ENCODE measurements around the gene OPALIN. TPM values are rescaled to one million over a fixed set of nuclear protein-coding genes. Genes with fewer than 3 reads are reported as not detected.

Gene OPALIN
- total RNA-seq, 1 donor from 2014 or later, result not detected

DNA sequence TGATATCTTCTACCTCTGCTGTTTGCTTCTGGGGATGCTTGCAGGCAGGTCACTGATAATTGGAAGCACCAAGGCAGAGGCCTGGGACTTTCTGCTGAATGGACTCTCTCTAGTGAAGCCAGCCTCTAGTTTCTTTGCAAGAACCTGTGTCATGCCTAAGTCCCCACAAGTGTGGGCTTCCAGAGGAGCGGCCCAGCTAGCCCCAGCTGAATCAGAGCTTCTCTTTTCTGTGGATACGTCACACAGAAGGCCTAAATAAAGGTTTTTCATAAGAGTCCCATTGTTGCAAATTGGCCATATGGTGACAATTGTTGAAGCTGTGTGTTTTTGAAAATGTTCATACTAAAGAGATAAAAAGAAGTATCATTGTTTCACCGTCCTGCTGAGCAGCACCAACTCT, 6.8 kb upstream of the OPALIN start:
- Histone ChIP-seq H3K4me1 (ENCODE audit: control insufficient read depth in 3 of 3, insufficient read depth in 3 of 3, low read length in 3 of 3) (peaks cover 0 to 5% (median 3%) of the 10 kb centered on the region in 3 donors), H3K9me3 (ENCODE audit: control insufficient read depth in 3 of 3, low read length in 3 of 3) (no peaks in the 10 kb centered on the region), H3K9ac (ENCODE audit: low read depth in 1 of 3, low read length in 3 of 3) (no peak overlapping the region)

DNA sequence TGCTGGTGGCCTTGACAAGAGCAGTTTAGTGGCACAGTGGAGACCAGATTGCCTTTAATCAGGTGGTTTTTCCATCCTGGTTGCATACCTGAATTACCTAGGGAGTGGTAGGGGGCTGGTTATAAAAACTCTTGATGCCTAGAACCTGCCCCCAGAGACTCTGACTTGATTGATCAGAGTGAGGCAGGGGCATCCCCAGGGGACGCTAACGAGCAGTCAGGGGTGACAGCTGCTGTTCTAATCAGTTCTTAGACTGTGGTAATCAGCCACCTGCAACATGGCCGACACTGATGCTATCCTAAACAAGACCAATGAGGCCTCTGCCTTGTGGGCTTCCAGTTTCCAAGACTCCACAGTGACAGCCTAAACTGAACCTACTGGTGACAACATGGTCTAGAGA, 2.0 kb upstream of the OPALIN start:
- H3K36me3 ChIP-seq (ENCODE audit: control insufficient read depth in 3 of 3, insufficient read depth in 3 of 3, low read length in 3 of 3), result no peaks in the 10 kb centered on the region
- H3K9me3 ChIP-seq (ENCODE audit: control insufficient read depth in 3 of 3, low read length in 3 of 3), result no peaks in the 10 kb centered on the region
- peaks cover 0 to 8% (median 5%) of the 10 kb centered on the region in 3 donors for H3K27me3 ChIP-seq (ENCODE audit: control insufficient read depth in 3 of 3, insufficient read depth in 3 of 3, low read length in 3 of 3)
- H3K4me3 ChIP-seq (ENCODE audit: low read length in 3 of 3), result no peak overlapping the region
- no peak overlapping the region for H3K27ac ChIP-seq (ENCODE audit: low read depth, low read length)
- H3K9ac ChIP-seq (ENCODE audit: low read depth in 1 of 3, low read length in 3 of 3), result no peak overlapping the region
- no peaks in the 10 kb centered on the region for H3K4me1 ChIP-seq (ENCODE audit: control insufficient read depth in 3 of 3, insufficient read depth in 3 of 3, low read length in 3 of 3)

More for the DNA sequence above, 6.8 kb upstream of the OPALIN start:
- no peaks in the 10 kb centered on the region for H3K36me3 ChIP-seq (ENCODE audit: control insufficient read depth in 3 of 3, insufficient read depth in 3 of 3, low read length in 3 of 3)
- H3K27ac ChIP-seq (ENCODE audit: low read depth, low read length), result no peak overlapping the region
- no peak overlapping the region for H3K4me3 ChIP-seq (ENCODE audit: low read length in 3 of 3)
- peaks cover 0 to 3% (median 0%) of the 10 kb centered on the region in 3 donors for H3K27me3 ChIP-seq (ENCODE audit: control insufficient read depth in 3 of 3, insufficient read depth in 3 of 3, low read length in 3 of 3)

DNA sequence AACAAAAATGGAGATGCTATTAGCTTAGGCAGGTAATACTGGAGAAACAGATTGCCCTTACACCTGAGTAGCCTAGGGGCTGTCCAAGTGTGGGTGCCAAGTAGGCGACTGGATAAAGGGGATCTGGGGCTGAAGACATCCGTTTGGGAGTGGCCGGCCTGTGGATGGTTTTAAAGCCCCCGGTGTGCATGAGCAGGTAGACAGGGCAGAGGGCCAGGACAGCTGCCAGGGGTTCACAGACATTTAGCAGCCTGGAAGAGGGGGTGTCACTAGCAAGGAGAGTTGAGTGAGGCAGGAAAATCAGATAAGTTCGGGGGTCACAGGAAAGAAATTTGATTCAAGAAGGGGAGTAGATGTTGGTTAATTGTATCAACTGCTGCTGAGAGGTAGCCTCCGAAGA, 1.5 kb upstream of the OPALIN start:
- Histone ChIP-seq H3K9me3 (ENCODE audit: control insufficient read depth in 3 of 3, low read length in 3 of 3) (no peaks in the 10 kb centered on the region), H3K9ac (ENCODE audit: low read depth in 1 of 3, low read length in 3 of 3) (no peak overlapping the region), H3K4me3 (ENCODE audit: low read length in 3 of 3) (no peak overlapping the region), H3K4me1 (ENCODE audit: control insufficient read depth in 3 of 3, insufficient read depth in 3 of 3, low read length in 3 of 3) (no peaks in the 10 kb centered on the region), H3K27ac (ENCODE audit: low read depth, low read length) (no peak overlapping the region), H3K27me3 (ENCODE audit: control insufficient read depth in 3 of 3, insufficient read depth in 3 of 3, low read length in 3 of 3) (peaks cover 0 to 13% (median 5%) of the 10 kb centered on the region in 3 donors), H3K36me3 (ENCODE audit: control insufficient read depth in 3 of 3, insufficient read depth in 3 of 3, low read length in 3 of 3) (no peaks in the 10 kb centered on the region)

DNA sequence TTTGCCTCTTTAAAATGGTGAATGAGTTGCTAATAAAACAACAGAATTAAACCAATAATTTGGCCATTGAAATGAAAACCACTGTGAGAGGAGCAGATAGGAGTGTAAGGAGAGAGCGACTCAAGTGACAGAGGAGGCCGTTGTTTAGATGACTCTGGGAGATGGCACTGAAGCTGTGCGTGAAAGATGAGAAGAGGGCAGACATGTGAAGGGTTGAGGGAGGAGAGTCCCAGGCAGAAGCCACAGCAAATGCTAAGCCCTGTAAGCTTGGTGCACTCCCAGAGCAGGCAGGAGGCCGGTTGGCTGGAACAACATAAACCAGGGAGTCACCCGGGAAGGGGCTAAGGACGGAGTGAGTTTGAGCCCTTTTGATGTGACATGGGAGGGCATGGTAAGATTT, 814 bp upstream of the OPALIN start:
- no peak overlapping the region for H3K4me3 ChIP-seq (ENCODE audit: low read length in 3 of 3)
- H3K27me3 ChIP-seq (ENCODE audit: control insufficient read depth in 3 of 3, insufficient read depth in 3 of 3, low read length in 3 of 3), result peaks cover 0 to 14% (median 5%) of the 10 kb centered on the region in 3 donors
- H3K9ac ChIP-seq (ENCODE audit: low read depth in 1 of 3, low read length in 3 of 3), result no peak overlapping the region
- H3K9me3 ChIP-seq (ENCODE audit: control insufficient read depth in 3 of 3, low read length in 3 of 3), result no peaks in the 10 kb centered on the region
- no peaks in the 10 kb centered on the region for H3K36me3 ChIP-seq (ENCODE audit: control insufficient read depth in 3 of 3, insufficient read depth in 3 of 3, low read length in 3 of 3)
- H3K4me1 ChIP-seq (ENCODE audit: control insufficient read depth in 3 of 3, insufficient read depth in 3 of 3, low read length in 3 of 3), result no peaks in the 10 kb centered on the region
- H3K27ac ChIP-seq (ENCODE audit: low read depth, low read length), result no peak overlapping the region

DNA sequence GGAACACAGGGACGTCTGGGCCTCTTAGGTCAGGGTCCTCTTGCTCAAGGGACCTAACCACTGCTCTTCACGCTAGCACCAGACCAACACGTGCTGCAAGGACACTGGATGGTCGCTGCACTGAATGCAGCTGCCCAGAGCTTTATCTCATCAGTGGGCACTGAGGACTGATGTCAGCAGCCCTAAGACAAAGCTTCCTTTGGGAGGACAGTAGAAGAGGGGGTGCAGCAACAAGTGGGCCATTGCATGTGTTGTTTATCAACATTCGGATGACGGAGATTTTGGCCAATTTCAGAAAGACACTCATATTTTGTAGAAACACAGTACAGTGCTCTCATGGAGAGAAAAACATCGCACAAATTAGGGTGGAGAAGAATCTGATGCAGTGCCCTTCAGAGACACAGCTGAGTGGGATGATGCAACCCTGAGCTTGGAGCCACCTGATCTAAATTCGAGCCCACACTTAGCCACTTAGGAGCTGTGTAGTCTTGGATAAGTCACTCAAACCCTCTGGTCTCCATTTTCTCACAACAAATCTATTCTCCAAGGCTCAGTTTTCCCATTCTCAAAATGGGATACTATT, 1.7 kb downstream of the OPALIN start:
- H3K27ac ChIP-seq (ENCODE audit: low read depth, low read length), result no peak overlapping the region
- H3K9ac ChIP-seq (ENCODE audit: low read depth in 1 of 3, low read length in 3 of 3), result no peak overlapping the region
- no peak overlapping the region for H3K4me3 ChIP-seq (ENCODE audit: low read length in 3 of 3)
- H3K36me3 ChIP-seq (ENCODE audit: control insufficient read depth in 3 of 3, insufficient read depth in 3 of 3, low read length in 3 of 3), result no peaks in the 10 kb centered on the region
- H3K27me3 ChIP-seq (ENCODE audit: control insufficient read depth in 3 of 3, insufficient read depth in 3 of 3, low read length in 3 of 3), result peaks cover 0 to 11% (median 5%) of the 10 kb centered on the region in 3 donors
- no peaks in the 10 kb centered on the region for H3K9me3 ChIP-seq (ENCODE audit: control insufficient read depth in 3 of 3, low read length in 3 of 3)
- no peaks in the 10 kb centered on the region for H3K4me1 ChIP-seq (ENCODE audit: control insufficient read depth in 3 of 3, insufficient read depth in 3 of 3, low read length in 3 of 3)

DNA sequence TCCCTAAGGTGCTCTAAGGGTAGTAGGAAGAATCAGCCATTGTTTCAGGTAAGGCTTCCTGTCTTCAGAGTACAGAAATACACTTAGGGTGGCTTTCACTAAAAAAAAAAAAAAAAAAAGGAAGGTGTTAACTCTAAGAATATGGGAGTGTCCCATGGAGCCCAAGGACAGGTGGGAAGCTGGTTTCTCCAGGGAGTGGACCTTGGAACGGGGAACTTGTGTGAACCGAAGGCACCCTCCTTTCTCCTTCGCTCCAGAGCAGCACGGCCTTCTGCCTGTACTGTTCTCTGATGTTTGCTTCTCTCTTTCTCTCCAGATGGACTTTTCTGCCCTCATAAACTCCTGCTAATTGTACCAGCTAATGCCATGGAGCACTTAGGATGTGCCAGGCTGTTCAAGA, 6.2 kb downstream of the OPALIN start:
- Histone ChIP-seq H3K4me3 (ENCODE audit: low read length in 3 of 3) (no peak overlapping the region), H3K27me3 (ENCODE audit: control insufficient read depth in 3 of 3, insufficient read depth in 3 of 3, low read length in 3 of 3) (peaks cover 0 to 8% (median 5%) of the 10 kb centered on the region in 3 donors), H3K9ac (ENCODE audit: low read depth in 1 of 3, low read length in 3 of 3) (no peak overlapping the region), H3K9me3 (ENCODE audit: control insufficient read depth in 3 of 3, low read length in 3 of 3) (no peaks in the 10 kb centered on the region), H3K4me1 (ENCODE audit: control insufficient read depth in 3 of 3, insufficient read depth in 3 of 3, low read length in 3 of 3) (no peaks in the 10 kb centered on the region), H3K36me3 (ENCODE audit: control insufficient read depth in 3 of 3, insufficient read depth in 3 of 3, low read length in 3 of 3) (no peaks in the 10 kb centered on the region), H3K27ac (ENCODE audit: low read depth, low read length) (no peak overlapping the region)

DNA sequence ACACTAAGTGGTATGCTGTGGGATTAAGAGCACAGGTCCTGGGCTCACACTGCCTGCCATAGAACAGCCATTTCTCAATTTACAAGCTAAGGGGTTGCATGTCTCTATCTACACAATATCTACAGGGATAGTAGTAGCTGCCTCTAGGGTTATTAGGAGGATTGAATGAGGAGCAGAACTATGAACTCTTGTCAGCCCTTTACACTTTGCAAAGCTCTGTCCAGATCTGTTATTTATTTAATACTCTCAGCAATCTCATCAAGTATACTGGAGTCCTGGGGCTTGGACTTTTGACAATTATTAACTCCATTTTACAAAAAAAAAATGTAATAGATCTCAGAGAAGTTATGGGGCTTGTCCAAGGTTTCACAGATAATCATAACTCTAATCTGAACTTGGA, 6.8 kb downstream of the OPALIN start:
- Histone ChIP-seq H3K36me3 (ENCODE audit: control insufficient read depth in 3 of 3, insufficient read depth in 3 of 3, low read length in 3 of 3) (no peaks in the 10 kb centered on the region), H3K4me1 (ENCODE audit: control insufficient read depth in 3 of 3, insufficient read depth in 3 of 3, low read length in 3 of 3) (no peaks in the 10 kb centered on the region), H3K9me3 (ENCODE audit: control insufficient read depth in 3 of 3, low read length in 3 of 3) (no peaks in the 10 kb centered on the region), H3K27me3 (ENCODE audit: control insufficient read depth in 3 of 3, insufficient read depth in 3 of 3, low read length in 3 of 3) (peaks cover 0 to 8% (median 4%) of the 10 kb centered on the region in 3 donors), H3K27ac (ENCODE audit: low read depth, low read length) (no peak overlapping the region), H3K9ac (ENCODE audit: low read depth in 1 of 3, low read length in 3 of 3) (no peak overlapping the region), H3K4me3 (ENCODE audit: low read length in 3 of 3) (no peak overlapping the region)

DNA sequence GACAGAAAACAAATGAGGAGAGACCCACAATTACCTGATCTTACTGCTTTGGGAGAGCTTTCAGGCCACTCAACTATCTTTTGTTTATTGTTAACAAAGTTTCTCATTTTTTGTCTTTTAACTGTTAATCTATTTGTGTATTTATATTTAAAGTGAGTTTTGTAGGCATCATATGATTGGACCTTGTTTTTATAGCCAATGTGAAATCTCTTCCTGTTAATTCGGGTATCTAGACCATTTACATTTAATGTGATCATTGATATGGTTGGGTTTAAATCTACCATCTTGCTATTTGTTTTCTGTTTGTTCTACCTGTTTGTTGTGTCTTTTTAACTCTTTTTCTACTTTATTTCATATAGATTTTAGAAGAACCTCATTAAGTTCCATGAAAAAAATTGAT, 12.5 kb downstream of the OPALIN start:
- no peak overlapping the region for H3K9ac ChIP-seq (ENCODE audit: low read depth in 1 of 3, low read length in 3 of 3)
- H3K36me3 ChIP-seq (ENCODE audit: control insufficient read depth in 3 of 3, insufficient read depth in 3 of 3, low read length in 3 of 3), result no peaks in the 10 kb centered on the region
- peaks cover 0 to 10% (median 2%) of the 10 kb centered on the region in 3 donors for H3K9me3 ChIP-seq (ENCODE audit: control insufficient read depth in 3 of 3, low read length in 3 of 3)
- no peak overlapping the region for H3K4me3 ChIP-seq (ENCODE audit: low read length in 3 of 3)
- H3K27me3 ChIP-seq (ENCODE audit: control insufficient read depth in 3 of 3, insufficient read depth in 3 of 3, low read length in 3 of 3), result no peaks in the 10 kb centered on the region
- H3K4me1 ChIP-seq (ENCODE audit: control insufficient read depth in 3 of 3, insufficient read depth in 3 of 3, low read length in 3 of 3), result no peaks in the 10 kb centered on the region
- H3K27ac ChIP-seq (ENCODE audit: low read depth, low read length), result no peak overlapping the region

DNA sequence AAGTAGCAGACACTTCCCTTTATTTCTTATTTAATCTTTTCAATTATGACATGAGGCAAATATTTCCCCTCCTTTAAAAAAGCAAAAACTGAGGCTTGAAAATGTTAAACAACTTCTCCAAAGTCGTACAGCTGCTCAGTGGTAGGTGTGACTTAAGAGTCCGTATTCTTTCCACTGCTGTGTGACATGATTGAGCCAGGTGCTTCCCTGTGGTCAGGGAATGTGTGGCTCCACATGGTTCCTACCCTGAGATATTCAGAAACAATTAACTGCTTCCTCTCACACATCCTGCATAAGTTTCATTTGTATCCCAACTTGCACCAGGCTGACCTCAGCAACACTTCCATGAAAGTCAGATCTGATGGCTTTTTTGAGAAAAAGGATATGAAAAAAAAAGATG, 13.6 kb downstream of the OPALIN start:
- H3K9me3 ChIP-seq (ENCODE audit: control insufficient read depth in 3 of 3, low read length in 3 of 3), result peaks cover 0 to 10% (median 2%) of the 10 kb centered on the region in 3 donors
- no peaks in the 10 kb centered on the region for H3K27me3 ChIP-seq (ENCODE audit: control insufficient read depth in 3 of 3, insufficient read depth in 3 of 3, low read length in 3 of 3)
- no peak overlapping the region for H3K27ac ChIP-seq (ENCODE audit: low read depth, low read length)
- H3K36me3 ChIP-seq (ENCODE audit: control insufficient read depth in 3 of 3, insufficient read depth in 3 of 3, low read length in 3 of 3), result no peaks in the 10 kb centered on the region
- no peak overlapping the region for H3K9ac ChIP-seq (ENCODE audit: low read depth in 1 of 3, low read length in 3 of 3)
- H3K4me3 ChIP-seq (ENCODE audit: low read length in 3 of 3), result no peak overlapping the region
- H3K4me1 ChIP-seq (ENCODE audit: control insufficient read depth in 3 of 3, insufficient read depth in 3 of 3, low read length in 3 of 3), result no peaks in the 10 kb centered on the region

DNA sequence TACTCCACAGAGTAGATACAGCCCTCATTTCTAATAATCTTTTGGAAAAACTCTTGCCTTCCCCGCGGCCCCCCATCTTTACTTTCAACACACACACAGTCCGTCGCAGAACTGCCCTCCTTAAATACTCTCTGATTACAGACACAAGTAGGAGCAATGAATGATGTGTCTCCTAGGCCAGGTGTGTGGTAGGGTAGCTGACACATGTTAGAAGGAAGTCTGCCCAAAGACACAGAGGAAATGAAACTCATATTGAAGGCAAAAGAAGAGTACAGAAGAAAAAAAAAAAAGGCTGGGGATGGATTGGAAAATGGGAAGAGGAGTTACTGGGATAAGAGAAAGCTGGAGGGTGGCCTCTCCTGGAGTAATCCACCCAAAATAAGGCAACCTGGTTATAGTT, 14.6 kb downstream of the OPALIN start:
- no peak overlapping the region for H3K27ac ChIP-seq (ENCODE audit: low read depth, low read length)
- no peak overlapping the region for H3K4me3 ChIP-seq (ENCODE audit: low read length in 3 of 3)
- no peaks in the 10 kb centered on the region for H3K4me1 ChIP-seq (ENCODE audit: control insufficient read depth in 3 of 3, insufficient read depth in 3 of 3, low read length in 3 of 3)
- H3K9ac ChIP-seq (ENCODE audit: low read depth in 1 of 3, low read length in 3 of 3), result no peak overlapping the region
- no peaks in the 10 kb centered on the region for H3K36me3 ChIP-seq (ENCODE audit: control insufficient read depth in 3 of 3, insufficient read depth in 3 of 3, low read length in 3 of 3)
- peaks cover 0 to 10% (median 2%) of the 10 kb centered on the region in 3 donors for H3K9me3 ChIP-seq (ENCODE audit: control insufficient read depth in 3 of 3, low read length in 3 of 3)
- no peaks in the 10 kb centered on the region for H3K27me3 ChIP-seq (ENCODE audit: control insufficient read depth in 3 of 3, insufficient read depth in 3 of 3, low read length in 3 of 3)
